Inflammatory macrophage treated with lipopolysaccharide for 1 hour (primary cell): ENCODE data around the gene CBX5.
"Not testable (repeated sequence)": the region's sequence is repeated elsewhere in the genome, so short reads cannot be mapped to it uniquely, and the experiment has no call there.

Experiments used
- DNase-seq, 2 donors: peaks; one replicate each; pipeline ENCODE4 v3.0.0-alpha.2; 2020 to 2022

Gene CBX5

DNA sequence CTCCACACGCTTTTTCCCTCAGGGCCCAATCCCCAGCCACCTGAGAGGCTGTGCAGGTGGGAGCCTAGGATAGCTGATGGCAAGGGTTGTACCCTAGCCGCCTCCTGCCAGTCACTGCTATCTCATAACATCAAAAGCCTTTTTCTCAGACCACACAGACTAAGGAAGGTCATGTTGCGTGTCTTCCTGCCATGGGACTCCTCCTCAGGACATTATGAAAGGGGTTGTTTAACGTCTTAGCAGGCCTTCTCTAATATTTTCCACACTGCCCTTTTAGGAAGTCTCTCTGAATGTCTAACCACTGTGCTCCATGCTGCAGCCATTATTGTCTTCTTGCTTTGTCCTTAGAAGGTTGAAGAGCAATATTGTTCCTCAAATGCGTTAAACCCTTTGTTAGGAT lies 83.5 kb downstream of the CBX5 start:
- peak; percentile 23 to 40 for DNase-seq

DNA sequence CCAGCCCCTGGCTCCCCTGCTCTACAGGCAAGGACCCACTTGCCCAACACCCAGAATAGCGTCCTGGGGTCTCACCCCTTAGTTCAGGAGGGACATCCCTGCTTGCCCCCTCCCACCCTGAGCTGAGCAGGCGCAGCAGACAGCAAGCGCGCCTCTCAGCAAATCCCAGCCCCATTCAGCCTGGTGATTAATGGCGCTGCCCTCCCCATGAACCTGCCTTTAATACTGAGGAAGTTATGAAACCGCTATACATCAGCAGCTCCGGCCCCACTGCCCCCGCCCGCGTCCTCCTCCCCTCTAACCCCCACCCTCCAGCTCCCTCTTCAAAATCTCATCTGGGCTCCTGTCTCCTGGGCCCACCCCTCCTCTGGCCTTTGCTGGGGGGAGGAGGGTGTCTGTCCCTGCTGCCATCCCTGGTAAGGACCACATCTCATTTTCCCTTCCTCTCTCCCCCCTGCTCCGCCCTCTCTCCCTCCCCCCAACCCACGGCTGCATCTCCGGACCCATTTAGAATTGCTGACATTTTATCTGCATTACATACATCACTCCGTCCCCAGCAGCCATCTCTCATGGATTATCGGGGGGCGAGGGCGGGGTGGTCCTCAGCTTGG lies 84.1 kb downstream of the CBX5 start:
- peak; percentile 32 to 65 for DNase-seq

DNA sequence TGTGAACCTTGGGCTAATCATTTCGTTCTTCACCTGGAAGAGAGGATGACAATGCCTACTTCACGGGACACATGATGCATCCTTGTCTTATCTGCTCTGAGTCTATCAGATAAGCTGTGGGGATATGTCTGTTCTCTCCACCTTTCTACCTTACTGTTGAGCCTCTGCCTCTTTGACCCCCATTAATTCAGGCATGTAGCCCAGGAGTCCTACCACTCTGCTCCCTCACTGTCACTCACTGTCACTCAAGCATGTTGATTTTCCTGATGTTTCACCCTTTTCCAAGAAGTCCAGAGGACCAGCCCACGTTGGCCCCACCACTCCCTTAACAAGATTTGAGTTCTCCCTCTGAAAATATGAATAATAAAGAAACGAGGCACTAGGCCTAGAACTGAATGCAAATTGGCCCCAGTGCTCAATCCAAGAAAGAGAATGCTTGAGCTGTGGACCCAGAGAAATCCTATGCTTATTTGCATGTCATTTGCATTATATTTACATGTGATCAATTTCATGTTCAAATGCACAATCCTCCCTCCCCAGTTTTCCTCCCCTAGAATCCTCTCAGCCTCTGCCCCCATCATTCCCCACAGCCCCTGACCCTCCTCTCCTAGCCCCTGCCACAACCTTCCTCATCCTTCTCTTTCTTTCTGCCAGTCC lies 84.7 kb downstream of the CBX5 start:
- no peak for DNase-seq

DNA sequence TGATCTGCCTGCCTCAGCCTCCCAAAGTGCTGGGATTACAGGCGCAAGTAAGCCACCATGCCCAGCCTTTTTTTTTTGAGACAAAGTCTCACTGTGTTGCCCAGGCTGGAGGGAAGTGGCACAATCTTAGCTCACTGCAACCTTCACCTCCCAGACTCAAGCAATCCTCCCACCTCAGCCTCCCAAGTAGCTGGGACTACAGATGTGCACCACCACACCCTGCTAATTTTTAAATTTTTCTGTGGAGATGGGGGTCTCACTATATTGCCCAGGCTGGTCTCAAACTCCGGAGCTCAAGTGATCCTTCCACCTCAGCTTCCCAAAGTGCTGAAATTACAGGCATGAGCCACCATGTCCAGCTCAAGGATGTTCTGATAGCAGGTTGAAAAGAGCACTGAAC lies 85.3 kb downstream of the CBX5 start:
- not testable (repeated sequence) for DNase-seq

DNA sequence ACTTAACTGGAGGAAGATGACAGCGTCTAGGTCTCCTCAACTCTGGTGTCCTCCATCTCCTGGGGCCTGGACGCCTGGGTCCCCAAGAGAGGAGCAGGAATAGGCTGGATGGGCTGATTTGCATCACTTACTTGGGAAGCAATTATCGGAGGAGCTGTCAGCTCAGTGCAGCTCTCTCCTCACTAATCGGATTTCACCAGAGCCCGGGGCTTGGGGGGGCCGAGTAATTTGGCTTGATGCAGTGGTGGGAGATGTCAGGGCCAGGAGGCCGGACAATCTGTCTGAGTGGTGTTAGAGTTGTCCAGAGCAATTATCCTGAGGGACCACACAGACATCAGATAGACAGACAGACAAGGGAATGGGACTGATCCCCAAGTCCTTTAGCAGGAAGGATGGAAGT lies 86.5 kb downstream of the CBX5 start:
- no peak for DNase-seq

DNA sequence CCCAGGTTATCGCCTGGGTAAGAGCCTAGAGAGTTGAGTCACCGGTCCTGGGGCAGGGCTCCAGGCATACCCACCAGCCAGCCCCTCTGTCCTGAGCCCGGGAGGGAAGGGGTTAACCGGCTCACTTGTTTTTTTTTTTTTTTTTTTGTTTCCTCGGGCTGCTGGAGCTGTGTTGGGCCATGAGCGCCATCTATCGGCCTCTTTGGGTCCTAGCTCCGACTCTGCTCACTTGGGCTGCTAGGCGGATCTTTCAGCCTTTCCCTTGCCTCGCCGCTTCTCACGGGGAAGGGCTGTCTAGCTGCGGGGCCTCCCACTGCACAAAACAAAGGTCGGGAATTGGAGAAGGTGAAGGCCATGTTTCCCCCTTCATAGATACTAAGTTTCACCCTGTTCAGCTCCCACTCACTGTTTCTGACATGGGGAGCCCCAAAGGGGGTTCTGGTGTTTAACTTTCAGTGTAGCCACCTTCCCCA lies 88.3 kb downstream of the CBX5 start:
- DNase-seq, result peak; percentile 68 to 89

DNA sequence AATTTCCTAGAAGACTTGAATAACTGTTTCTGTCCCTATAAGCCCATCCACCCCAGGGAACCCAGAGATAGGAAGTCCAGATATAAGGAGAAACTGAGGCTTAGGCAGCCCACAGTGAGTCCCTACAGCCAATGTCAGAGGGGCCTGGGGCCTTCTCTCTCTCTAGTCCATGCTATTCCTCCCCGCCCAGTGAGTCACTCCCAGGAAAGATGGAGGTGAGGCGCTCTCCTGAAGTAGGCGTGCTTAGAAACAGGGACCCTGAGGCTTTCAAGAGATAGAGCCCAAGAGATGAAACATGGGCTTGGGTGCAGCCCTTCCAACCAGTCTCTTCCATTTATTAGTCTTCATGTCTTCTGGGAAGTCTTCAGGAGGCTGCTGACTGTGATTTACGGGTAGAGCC lies 88.8 kb downstream of the CBX5 start:
- DNase-seq, result no peak

DNA sequence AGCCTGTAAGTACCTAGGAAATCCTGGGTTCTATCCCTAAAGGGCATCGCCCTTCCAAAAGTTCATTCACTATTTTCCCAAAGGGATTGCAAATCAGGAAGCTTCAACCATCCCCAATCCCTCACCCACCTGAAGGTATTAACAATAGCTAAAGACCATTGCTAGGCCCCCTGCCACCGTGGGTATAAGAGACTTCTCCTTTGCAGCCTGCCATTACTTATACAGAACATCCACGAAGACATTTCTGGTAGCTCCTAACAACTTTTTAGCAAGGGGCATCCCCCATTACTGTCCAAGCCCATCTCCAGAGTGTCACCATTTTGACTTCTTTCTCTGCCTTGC lies 90.8 kb downstream of the CBX5 start:
- no peak for DNase-seq

DNA sequence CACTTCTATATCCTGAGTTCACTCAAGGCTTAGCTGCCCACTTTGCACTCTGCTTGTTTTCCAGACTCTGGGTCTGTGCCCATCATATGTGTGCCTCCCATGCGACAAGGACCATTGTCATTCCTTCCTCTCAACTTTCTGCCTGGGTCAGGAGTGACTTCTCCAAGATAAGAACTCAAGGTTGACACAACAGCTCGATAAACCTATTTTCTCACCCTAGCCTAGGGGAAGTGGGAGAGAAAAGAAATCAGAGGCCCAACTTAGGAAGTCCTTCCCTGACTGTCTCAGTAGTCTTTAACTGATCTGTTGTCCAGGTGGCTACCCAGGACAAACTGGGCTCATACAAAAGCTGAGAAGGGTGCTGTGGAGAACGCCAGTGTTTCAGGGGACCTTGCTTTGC lies 92.8 kb downstream of the CBX5 start:
- DNase-seq, result no peak

DNA sequence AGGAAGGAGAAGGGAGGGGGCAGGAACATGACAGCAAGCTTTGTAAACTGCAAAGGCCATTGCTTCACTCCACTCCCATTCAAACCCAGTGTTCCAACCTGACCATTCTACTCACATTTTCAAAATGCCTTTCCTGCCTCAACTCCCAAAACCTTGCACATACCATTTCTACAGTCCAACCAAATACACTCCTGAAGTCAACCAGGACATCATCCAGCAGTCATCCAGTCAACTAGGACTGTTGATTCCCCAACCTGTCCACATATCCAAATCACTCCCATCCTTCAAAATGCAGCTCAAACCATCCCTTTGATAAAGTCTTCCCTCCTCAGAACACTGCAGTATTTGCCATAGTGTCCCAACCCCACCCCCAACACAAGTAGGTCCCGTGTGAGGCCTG lies 94.0 kb downstream of the CBX5 start:
- no peak for DNase-seq

DNA sequence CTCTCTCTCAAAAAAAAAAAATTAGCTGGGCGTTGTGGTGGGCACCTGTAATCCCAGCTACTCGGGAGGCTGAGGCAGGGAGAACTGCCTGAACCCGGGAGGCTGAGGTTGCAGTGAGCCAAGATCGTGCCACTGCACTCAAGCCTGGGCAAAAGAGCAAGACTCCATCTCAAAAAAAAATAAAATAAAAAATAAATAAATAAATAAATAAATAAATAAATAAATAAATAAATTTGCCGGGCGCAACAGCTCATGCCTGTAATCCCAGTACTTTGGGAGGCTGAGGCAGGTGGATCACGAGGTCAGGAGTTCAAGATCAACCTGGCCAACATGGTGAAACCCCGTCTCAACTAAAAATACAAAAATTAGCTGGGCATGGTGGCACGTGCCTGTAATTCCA lies 94.6 kb downstream of the CBX5 start:
- DNase-seq, result not testable (repeated sequence)

DNA sequence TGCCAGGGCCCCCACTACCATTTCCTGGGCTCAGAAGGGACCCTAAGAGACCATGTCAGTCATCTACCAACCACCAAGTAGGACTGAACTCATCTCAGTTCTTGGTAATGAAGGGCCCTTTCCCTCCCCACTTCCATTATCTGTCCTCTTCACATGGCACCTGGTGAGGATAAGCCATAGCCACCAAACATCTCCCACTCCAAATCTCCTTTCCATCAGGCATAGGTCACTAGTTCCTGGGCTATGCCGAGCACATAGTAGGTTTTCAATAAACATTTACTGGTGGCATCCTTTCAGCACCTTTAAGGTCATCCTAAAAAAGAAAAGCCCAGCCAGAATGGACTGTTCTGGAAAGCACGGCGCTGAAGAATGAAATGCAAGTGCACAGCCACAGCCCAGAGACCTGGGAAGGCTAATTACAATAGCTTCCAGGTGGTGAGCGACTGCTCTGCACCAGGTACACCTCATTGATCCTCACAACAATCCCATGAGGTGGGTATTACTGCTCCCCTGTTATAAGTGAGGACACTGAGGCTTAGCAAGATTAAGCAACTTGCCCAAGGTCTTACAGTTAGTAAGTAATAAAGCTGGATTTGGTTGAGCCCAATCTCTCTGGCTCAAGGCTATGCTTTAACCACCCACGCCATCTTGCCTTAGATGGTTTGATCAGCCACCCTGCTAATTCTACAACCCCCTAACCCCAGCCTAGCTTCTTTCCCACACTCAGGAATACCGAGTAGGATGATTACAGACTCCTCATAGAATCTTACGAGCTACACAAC lies 95.7 kb downstream of the CBX5 start:
- no peak for DNase-seq

DNA sequence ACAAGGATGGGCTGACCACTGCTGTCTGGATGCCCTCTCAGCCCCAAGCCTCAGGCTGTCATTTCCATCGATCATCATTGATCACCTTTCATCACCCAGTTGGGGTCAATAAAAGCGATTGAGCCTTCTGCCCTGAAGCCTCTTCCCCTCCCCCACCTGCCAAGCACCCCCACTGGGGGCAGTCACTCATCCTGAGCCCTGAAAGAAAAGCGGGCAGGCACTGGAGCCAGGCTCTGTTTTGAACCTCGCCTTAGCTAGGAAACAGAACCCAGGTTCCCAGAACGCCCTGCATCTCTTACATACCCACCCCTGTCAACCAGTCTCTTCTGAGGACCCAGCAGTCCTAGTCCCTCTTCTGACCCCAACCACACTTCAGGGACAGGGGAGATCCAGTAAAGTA lies 96.9 kb downstream of the CBX5 start:
- DNase-seq, result no peak

DNA sequence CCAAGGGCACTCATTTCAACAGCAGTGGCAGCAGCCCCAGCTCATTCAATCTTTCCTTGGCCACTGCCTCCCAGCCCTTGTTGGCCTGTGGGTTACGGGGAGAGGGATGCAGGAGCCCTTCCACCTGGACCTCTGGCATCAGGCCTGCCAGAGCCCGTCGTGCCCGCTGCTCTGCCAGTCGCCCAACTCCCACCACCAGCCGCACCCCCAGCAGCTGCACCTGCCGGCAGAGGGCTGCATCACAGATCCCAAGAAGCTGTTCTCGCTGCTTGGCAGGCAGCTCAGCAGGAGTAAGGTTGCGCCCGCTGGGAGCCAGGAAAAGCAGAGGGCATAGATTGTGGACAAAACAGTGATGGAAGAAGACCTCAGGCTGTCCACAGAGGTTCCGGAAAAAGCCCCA lies 97.8 kb downstream of the CBX5 start:
- no peak for DNase-seq
